ENCODE measurements around the gene TNNI3K. TPM values are rescaled to one million over a fixed set of nuclear protein-coding genes. Genes with fewer than 3 reads are reported as not detected.

Gene TNNI3K
- polyA plus RNA-seq, 1 of the 3 experiments (the other 2 are of a cell fraction): 0.31 TPM

DNA sequence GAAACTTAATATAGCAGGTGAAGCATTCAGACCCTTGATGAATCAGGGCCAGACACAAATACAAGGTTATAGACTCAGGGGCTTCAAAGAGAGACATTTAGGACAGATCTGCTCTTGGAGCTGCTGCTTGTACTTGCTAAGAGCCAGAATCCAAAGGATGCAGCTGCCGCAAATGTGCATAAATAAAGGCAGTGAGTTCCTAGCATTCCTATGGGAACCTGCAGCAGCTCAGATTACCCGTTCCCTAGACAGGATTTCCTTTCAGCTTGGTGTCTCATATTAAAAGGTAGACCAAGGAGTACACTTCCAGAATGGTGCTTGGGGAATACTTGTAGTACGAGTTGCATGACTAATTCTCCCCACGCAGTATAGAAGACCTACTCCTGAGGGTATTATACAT, 287.0 kb downstream of the TNNI3K start (continued):
- TF ChIP-seq NFIC (IDR thresholded peaks at IDR 0.05; ENCODE audit: borderline replicate concordance) (no peak), NRF1 (IDR thresholded peaks at IDR 0.05; ENCODE audit: low read depth, low read length) (no peak), RXRA (IDR thresholded peaks at IDR 0.05; ENCODE audit: borderline replicate concordance, low read depth) (no peak), IRF3 (IDR thresholded peaks at IDR 0.05; ENCODE audit: low read depth, low read length) (no peak), MEF2A (IDR thresholded peaks at IDR 0.05; ENCODE audit: borderline replicate concordance, low read depth) (no peak)
- TF ChIP-seq, protein P1, sequence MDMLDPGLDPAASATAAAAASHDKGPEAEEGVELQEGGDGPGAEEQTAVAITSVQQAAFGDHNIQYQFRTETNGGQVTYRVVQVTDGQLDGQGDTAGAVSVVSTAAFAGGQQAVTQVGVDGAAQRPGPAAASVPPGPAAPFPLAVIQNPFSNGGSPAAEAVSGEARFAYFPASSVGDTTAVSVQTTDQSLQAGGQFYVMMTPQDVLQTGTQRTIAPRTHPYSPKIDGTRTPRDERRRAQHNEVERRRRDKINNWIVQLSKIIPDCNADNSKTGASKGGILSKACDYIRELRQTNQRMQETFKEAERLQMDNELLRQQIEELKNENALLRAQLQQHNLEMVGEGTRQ (IDR thresholded peaks at IDR 0.05; ENCODE audit: borderline replicate concordance, low read depth, low read length): no peak
- TF ChIP-seq, protein P2, sequence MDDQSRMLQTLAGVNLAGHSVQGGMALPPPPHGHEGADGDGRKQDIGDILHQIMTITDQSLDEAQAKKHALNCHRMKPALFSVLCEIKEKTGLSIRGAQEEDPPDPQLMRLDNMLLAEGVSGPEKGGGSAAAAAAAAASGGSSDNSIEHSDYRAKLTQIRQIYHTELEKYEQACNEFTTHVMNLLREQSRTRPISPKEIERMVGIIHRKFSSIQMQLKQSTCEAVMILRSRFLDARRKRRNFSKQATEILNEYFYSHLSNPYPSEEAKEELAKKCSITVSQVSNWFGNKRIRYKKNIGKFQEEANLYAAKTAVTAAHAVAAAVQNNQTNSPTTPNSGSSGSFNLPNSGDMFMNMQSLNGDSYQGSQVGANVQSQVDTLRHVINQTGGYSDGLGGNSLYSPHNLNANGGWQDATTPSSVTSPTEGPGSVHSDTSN (IDR thresholded peaks at IDR 0.05): no peak

DNA sequence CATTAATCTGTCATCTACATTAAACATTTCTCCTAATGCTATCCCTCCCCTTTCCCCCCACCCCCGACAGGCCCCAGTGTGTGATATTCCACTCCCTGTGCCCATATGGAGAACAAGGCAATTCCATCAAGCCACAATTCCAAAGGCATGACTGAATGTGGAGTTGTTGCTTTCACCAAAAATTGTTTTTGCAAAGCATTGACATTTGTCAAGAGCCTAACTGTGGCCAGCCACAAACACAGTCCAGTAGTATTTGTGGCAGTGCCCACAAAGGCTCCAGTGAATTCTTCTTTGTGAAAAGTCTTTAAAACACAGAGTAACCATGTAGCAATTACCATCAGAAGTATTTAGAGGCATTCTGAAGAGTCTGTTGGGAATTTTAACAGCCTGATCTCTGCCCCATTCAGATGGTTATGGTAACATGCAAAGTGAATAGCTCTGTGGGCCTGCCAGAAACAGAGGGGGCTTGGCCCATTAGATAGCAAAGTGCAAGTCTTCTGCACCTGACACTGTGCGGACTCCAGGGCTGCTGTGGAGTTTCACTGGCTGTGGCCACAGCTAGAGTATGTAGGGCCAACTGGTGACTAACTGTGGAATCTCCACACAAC, 288.8 kb downstream of the TNNI3K start:
- no peak overlapping the region for H3K4me2 ChIP-seq
- H3K27me3 ChIP-seq (ENCODE audit: insufficient read depth): no peaks in the 10 kb centered on the region
- no peaks in the 10 kb centered on the region for H3K9me2 ChIP-seq
- H3K27ac ChIP-seq (ENCODE audit: low read depth in 2 of 2, low read length in 1 of 2): no peak overlapping the region
- no peaks in the 10 kb centered on the region for H4K20me1 ChIP-seq (ENCODE audit: insufficient read depth)
- H3F3A ChIP-seq (replicated peaks; ENCODE audit: insufficient read depth): no peaks in the 10 kb centered on the region
- H3K36me3 ChIP-seq (replicated peaks in 1 of 2; ENCODE audit: control insufficient read depth in 1 of 2, insufficient read depth in 2 of 2, low read length in 1 of 2): no peaks in the 10 kb centered on the region
- TF ChIP-seq MEF2A (IDR thresholded peaks at IDR 0.05; ENCODE audit: borderline replicate concordance, low read depth): no peak
- no peak for TF ChIP-seq FOXM1 (IDR thresholded peaks at IDR 0.05; ENCODE audit: low read depth)
- TF ChIP-seq JUND (IDR thresholded peaks at IDR 0.05): no peak
- TF ChIP-seq MXI1 (IDR thresholded peaks at IDR 0.05; ENCODE audit: low read depth, low read length): no peak
- no peak for TF ChIP-seq NRF1 (IDR thresholded peaks at IDR 0.05; ENCODE audit: low read depth, low read length)
- TF ChIP-seq RFX5 (IDR thresholded peaks at IDR 0.05; ENCODE audit: low read length): no peak
- no peak for TF ChIP-seq MAX (IDR thresholded peaks at IDR 0.05; ENCODE audit: low read depth)
- no peak for TF ChIP-seq GABPA (IDR thresholded peaks at IDR 0.05; ENCODE audit: low read depth)
- TF ChIP-seq ELF1 (IDR thresholded peaks at IDR 0.05): no peak
- no peak for TF ChIP-seq RAD21 (IDR thresholded peaks at IDR 0.05; ENCODE audit: low read length)
- TF ChIP-seq, protein P2 (IDR thresholded peaks at IDR 0.05): no peak
- TF ChIP-seq NFIC (IDR thresholded peaks at IDR 0.05; ENCODE audit: borderline replicate concordance): no peak
- TF ChIP-seq SMC3 (IDR thresholded peaks at IDR 0.05; ENCODE audit: low read depth, low read length): no peak
- no peak for TF ChIP-seq TCF12 (IDR thresholded peaks at IDR 0.05)
- TF ChIP-seq TAF1 (IDR thresholded peaks at IDR 0.05; ENCODE audit: borderline replicate concordance, low read depth, low read length): no peak
- no peak for TF ChIP-seq POLR2AphosphoS5 (IDR thresholded peaks at IDR 0.05; ENCODE audit: low read depth, low read length)
- H2AFZ ChIP-seq (ENCODE audit: low read depth): no peak overlapping the region
- no peaks in the 10 kb centered on the region for H3K9me3 ChIP-seq
- no peaks in the 10 kb centered on the region for H3K4me1 ChIP-seq (ENCODE audit: control insufficient read depth in 1 of 2, insufficient read depth in 2 of 2, low read depth in 1 of 2, low read length in 1 of 2)
- ChIA-PET POLR2A (no interaction called here), CTCF (no interaction called here)
- H3K9ac ChIP-seq: no peak overlapping the region
- DNase-seq: no peak
- WGBS (ENCODE audit: low lambda C conversion rate): 54% methylated on average over 2 of the region's 2 CpGs
- H3K79me2 ChIP-seq (ENCODE audit: insufficient read depth): no peaks in the 10 kb centered on the region
- H3K4me3 ChIP-seq (ENCODE audit: low read depth in 2 of 2, low read length in 1 of 2): no peak overlapping the region

Measured in SK-N-SH (cell line).